ENCODE measurements around the gene PSMC6.

- TF ChIP-seq GATA2 (IDR thresholded peaks at IDR 0.05; ENCODE audit: low read depth, low read length) (no peak), GATA3 (IDR thresholded peaks at IDR 0.05; ENCODE audit: low read depth, low read length) (no peak)
Observed at GRCh38 chr14:52769887-52770286, 62.9 kb downstream of the PSMC6 start.

Data from SH-SY5Y (cell line).